ENCODE data around the gene F11R. TPM values are rescaled to one million over a fixed set of nuclear protein-coding genes. Genes with fewer than 3 reads are reported as not detected.

F11R gene
- total and polyA plus RNA-seq, 2 of the 4 experiments (the other 2 are of a cell fraction), result 0.79 to 2.2 TPM

DNA sequence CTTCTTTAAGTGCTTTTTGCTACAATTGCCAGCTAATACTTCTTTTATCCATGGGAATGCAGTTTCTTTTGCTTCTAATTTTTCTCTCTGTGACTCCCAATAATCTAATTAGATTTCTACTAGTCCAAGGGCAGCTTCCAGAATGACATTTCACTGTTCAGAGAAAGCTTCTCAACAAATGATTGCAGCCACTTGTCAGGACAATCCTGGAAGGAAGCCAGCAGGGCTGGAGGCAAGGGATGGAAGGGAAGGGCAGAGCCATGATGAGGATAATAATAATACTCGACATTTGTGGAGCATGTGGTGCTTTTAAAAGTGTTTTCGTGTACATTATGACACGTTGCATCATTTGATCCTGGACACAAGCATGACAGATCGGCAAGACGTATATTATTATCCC, 19.4 kb downstream of the F11R start:
- intact Hi-C loops (cut with micrococcal nuclease) (no loop called here), in situ Hi-C loops (cut with MboI; ENCODE audit: low sequenced_read_pairs) (no loop called here), dilution Hi-C loops (cut with HindIII; ENCODE audit: low sequenced_read_pairs, unreplicated experiment) (no loop called here)
- H2AFZ ChIP-seq (replicated peaks; ENCODE audit: low read length, poor library complexity), result no peak overlapping the region
- ATAC-seq (ENCODE audit: low read depth) (no peak), DNase-seq (no peak)
- no peak overlapping the region for H4K5ac ChIP-seq (ENCODE audit: low read depth, low read length)
- no peak overlapping the region for H3K27ac ChIP-seq (ENCODE audit: insufficient read depth, low read length)
- H3K9me1 ChIP-seq (ENCODE audit: insufficient read depth, low read length), result no peaks in the 10 kb centered on the region
- BruUV-seq (replicated peaks), result no TSS peak
- no peak overlapping the region for H3K4me2 ChIP-seq (ENCODE audit: low read depth, low read length)
- H2BK5ac ChIP-seq (ENCODE audit: low read depth, low read length, poor library complexity, severe bottlenecking), result no peak overlapping the region
- no peak overlapping the region for H3K9ac ChIP-seq (ENCODE audit: low read depth, low read length)
- no peak overlapping the region for H3K14ac ChIP-seq (replicated peaks; ENCODE audit: low read depth, low read length)
- no peak overlapping the region for H3K23ac ChIP-seq (ENCODE audit: low read depth, low read length)
- H2BK20ac ChIP-seq (ENCODE audit: low read depth, low read length), result no peak overlapping the region
- H3K9me3 ChIP-seq (ENCODE audit: control insufficient read depth, insufficient read depth, low read length), result no peaks in the 10 kb centered on the region
- ChIA-PET CTCF (no interaction called here), POLR2A (ENCODE audit: unreplicated experiment) (no interaction called here)
- no peak overlapping the region for H2BK120ac ChIP-seq (ENCODE audit: low read depth, low read length)
- no peak overlapping the region for H3K18ac ChIP-seq (ENCODE audit: low read depth, low read length)
- H3K79me1 ChIP-seq (ENCODE audit: low read depth in 1 of 2, low read length in 2 of 2), result no peaks in the 10 kb centered on the region
- H3K4me1 ChIP-seq (ENCODE audit: control insufficient read depth, insufficient read depth, low read length), result no peaks in the 10 kb centered on the region
- no peak overlapping the region for H3K4me3 ChIP-seq (ENCODE audit: insufficient read depth, low read depth, low read length)
- 39% methylated on average over 3 of the region's 5 CpGs; no CpG with 5 or more reads in 1 of the 2 experiments for WGBS, 2 experiments (ENCODE audit: extremely low coverage in 2 of 2, insufficient read length in 1 of 2)
- no peak overlapping the region for H4K91ac ChIP-seq (ENCODE audit: insufficient read depth, low read depth, low read length)
- no peaks in the 10 kb centered on the region for H3K36me3 ChIP-seq (ENCODE audit: control insufficient read depth, insufficient read depth, low read length)
- H3K4ac ChIP-seq (ENCODE audit: low read depth, low read length), result no peak overlapping the region
- no peak overlapping the region for H3K56ac ChIP-seq (ENCODE audit: extremely low read depth, insufficient read depth, low read length)
- H3K27me3 ChIP-seq (ENCODE audit: control insufficient read depth, insufficient read depth, low read length), result no peaks in the 10 kb centered on the region
- no peak overlapping the region for H2BK15ac ChIP-seq (ENCODE audit: low read depth, low read length)
- H4K8ac ChIP-seq (ENCODE audit: low read depth in 2 of 2, low read length in 2 of 2), result no peak overlapping the region
- H2AK5ac ChIP-seq (ENCODE audit: low read depth, low read length), result no peak overlapping the region
- H2AK9ac ChIP-seq (replicated peaks; ENCODE audit: low read depth, low read length, poor library complexity), result no peak overlapping the region
- H4K20me1 ChIP-seq (ENCODE audit: insufficient read depth, low read length), result no peaks in the 10 kb centered on the region
- TF ChIP-seq RFX5 (IDR thresholded peaks at IDR 0.05; ENCODE audit: low read depth, low read length) (no peak), RAD21 (IDR thresholded peaks at IDR 0.05; ENCODE audit: low read length) (no peak), MAZ (IDR thresholded peaks at IDR 0.05; ENCODE audit: borderline replicate concordance, low read depth, low read length) (no peak), USF2 (IDR thresholded peaks at IDR 0.05; ENCODE audit: low read depth, low read length) (no peak), NFE2L2 (IDR thresholded peaks at IDR 0.05; ENCODE audit: low read depth, low read length) (no peak), BHLHE40 (IDR thresholded peaks at IDR 0.05; ENCODE audit: low read depth, low read length) (no peak), FOS (IDR thresholded peaks at IDR 0.05; ENCODE audit: low read depth, low read length) (no peak), MAFK (IDR thresholded peaks at IDR 0.05; ENCODE audit: low read depth, low read length) (no peak), ELK1 (IDR thresholded peaks at IDR 0.05; ENCODE audit: borderline replicate concordance, low read depth, low read length) (no peak), POLR2A (IDR thresholded peaks at IDR 0.05; ENCODE audit: low read depth, low read length) (no peak), MXI1 (IDR thresholded peaks at IDR 0.05; ENCODE audit: borderline replicate concordance, low read depth, low read length) (no peak), CHD1 (IDR thresholded peaks at IDR 0.05; ENCODE audit: low read depth, low read length) (no peak), SMC3 (IDR thresholded peaks at IDR 0.05; ENCODE audit: low read depth, low read length) (no peak), CEBPB (IDR thresholded peaks at IDR 0.05; ENCODE audit: low read depth, low read length) (no peak), RCOR1 (IDR thresholded peaks at IDR 0.05; ENCODE audit: insufficient replicate concordance, low read length) (no peak)
- TF ChIP-seq, protein P1, sequence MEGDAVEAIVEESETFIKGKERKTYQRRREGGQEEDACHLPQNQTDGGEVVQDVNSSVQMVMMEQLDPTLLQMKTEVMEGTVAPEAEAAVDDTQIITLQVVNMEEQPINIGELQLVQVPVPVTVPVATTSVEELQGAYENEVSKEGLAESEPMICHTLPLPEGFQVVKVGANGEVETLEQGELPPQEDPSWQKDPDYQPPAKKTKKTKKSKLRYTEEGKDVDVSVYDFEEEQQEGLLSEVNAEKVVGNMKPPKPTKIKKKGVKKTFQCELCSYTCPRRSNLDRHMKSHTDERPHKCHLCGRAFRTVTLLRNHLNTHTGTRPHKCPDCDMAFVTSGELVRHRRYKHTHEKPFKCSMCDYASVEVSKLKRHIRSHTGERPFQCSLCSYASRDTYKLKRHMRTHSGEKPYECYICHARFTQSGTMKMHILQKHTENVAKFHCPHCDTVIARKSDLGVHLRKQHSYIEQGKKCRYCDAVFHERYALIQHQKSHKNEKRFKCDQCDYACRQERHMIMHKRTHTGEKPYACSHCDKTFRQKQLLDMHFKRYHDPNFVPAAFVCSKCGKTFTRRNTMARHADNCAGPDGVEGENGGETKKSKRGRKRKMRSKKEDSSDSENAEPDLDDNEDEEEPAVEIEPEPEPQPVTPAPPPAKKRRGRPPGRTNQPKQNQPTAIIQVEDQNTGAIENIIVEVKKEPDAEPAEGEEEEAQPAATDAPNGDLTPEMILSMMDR (conservative IDR thresholded peaks at IDR 0.05; ENCODE audit: low read depth, low read length), result no peak

All from IMR-90 (cell line).